ENCODE measurements around the gene KRT73. TPM values are rescaled to one million over a fixed set of nuclear protein-coding genes. Genes with fewer than 3 reads are reported as not detected.

Gene KRT73
- total RNA-seq, 1 experiment from 2014 or later: not detected

- no peak for DNase-seq (ENCODE audit: low read depth)
Observed at GRCh38 chr12:52570511-52570910, 47.8 kb downstream of the KRT73 start.

GRCh38 chr12:52568111-52568510 is 50.2 kb downstream of the KRT73 start:
- no peak for DNase-seq (ENCODE audit: low read depth)

- no peak for DNase-seq (ENCODE audit: low read depth)
Observed at GRCh38 chr12:52566847-52567291, 51.5 kb downstream of the KRT73 start.

- DNase-seq (ENCODE audit: low read depth): no peak
Observed at GRCh38 chr12:52564582-52564981, 53.8 kb downstream of the KRT73 start.

- DNase-seq (ENCODE audit: low read depth): no peak
Observed at GRCh38 chr12:52561880-52562449, 56.4 kb downstream of the KRT73 start.

- DNase-seq (ENCODE audit: low read depth): no peak
Observed at GRCh38 chr12:52559979-52560378, 58.4 kb downstream of the KRT73 start.

GRCh38 chr12:52558781-52559445 is 59.4 kb downstream of the KRT73 start:
- no peak for DNase-seq (ENCODE audit: low read depth)

Other genes with a start within 250 kb of the KRT73 start
- not detected in 2 replicates for gene KRT84, start 232.9 kb downstream of the KRT73 start, total RNA-seq (2014; rRNA removed; shearing (Covaris generic))
- gene KRT82, start 212.2 kb downstream of the KRT73 start, total RNA-seq (2014; rRNA removed; shearing (Covaris generic)): not detected in 2 replicates
- not detected in 2 replicates for gene KRT75, start 184.2 kb downstream of the KRT73 start, total RNA-seq (2014; rRNA removed; shearing (Covaris generic))
- not detected in 2 replicates for gene KRT6B, start 166.4 kb downstream of the KRT73 start, total RNA-seq (2014; rRNA removed; shearing (Covaris generic))
- gene KRT6C, start 144.8 kb downstream of the KRT73 start, total RNA-seq (2014; rRNA removed; shearing (Covaris generic)): not detected in 2 replicates
- gene KRT6A, start 125.3 kb downstream of the KRT73 start, total RNA-seq (2014; rRNA removed; shearing (Covaris generic)): not detected in 2 replicates
- not detected in 2 replicates for gene KRT5, start 98.2 kb downstream of the KRT73 start, total RNA-seq (2014; rRNA removed; shearing (Covaris generic))
- gene KRT71, start 65.4 kb downstream of the KRT73 start, total RNA-seq (2014; rRNA removed; shearing (Covaris generic)): not detected in 2 replicates
- gene KRT74, start 44.7 kb downstream of the KRT73 start, total RNA-seq (2014; rRNA removed; shearing (Covaris generic)): not detected in 2 replicates
- gene KRT72, start 17.1 kb downstream of the KRT73 start, total RNA-seq (2014; rRNA removed; shearing (Covaris generic)): not detected in 2 replicates
- gene KRT2, start 33.7 kb upstream of the KRT73 start, total RNA-seq (2014; rRNA removed; shearing (Covaris generic)): not detected in 2 replicates
- gene KRT1, start 61.8 kb upstream of the KRT73 start, total RNA-seq (2014; rRNA removed; shearing (Covaris generic)): not detected in 2 replicates
- gene KRT77, start 85.0 kb upstream of the KRT73 start, total RNA-seq (2014; rRNA removed; shearing (Covaris generic)): not detected in 2 replicates
- not detected in 2 replicates for gene KRT76, start 158.8 kb upstream of the KRT73 start, total RNA-seq (2014; rRNA removed; shearing (Covaris generic))
- gene KRT3, start 177.6 kb upstream of the KRT73 start, total RNA-seq (2014; rRNA removed; shearing (Covaris generic)): 0.12 TPM in 1 of 2 replicates, not detected in the other
- gene KRT4, start 195.6 kb upstream of the KRT73 start, total RNA-seq (2014; rRNA removed; shearing (Covaris generic)): not detected in 2 replicates
- gene KRT79, start 215.8 kb upstream of the KRT73 start, total RNA-seq (2014; rRNA removed; shearing (Covaris generic)): 3.3 and 4.8 TPM in 2 replicates
- 0.20 and 0.36 TPM in 2 replicates for gene KRT78, start 230.4 kb upstream of the KRT73 start, total RNA-seq (2014; rRNA removed; shearing (Covaris generic))

Data from RPMI7951 (cell line).